Activated T-helper 2 cell treated with anti-CD3 and anti-CD28 coated beads, Interferon-gamma antibody, Interleukin-2, Interleukin-4, amounts not matched to agents 10 μg/mL and 5 μg/mL and 100 μg/mL, durations not matched to agents 14 hours and 24 hours and 36 hours (primary cell): ENCODE results near the gene KCNAB1. TPM values are rescaled to one million over a fixed set of nuclear protein-coding genes. Genes with fewer than 3 reads are reported as not detected.
"Not testable (repeated sequence)": the region's sequence is repeated elsewhere in the genome, so short reads cannot be mapped to it uniquely, and the experiment has no call there.

Experiments
- DNase-seq: peaks from one replicate; pipeline ENCODE4 v3.0.0; 2021; ENCODE audit warnings: low spot score
- H3K27ac Mint-ChIP-seq: one replicate; pipeline ENCODE4 v1.8.0; 2021; ENCODE audit warnings: mixed read lengths
- H3K27me3 Mint-ChIP-seq: one replicate; pipeline ENCODE4 v1.8.0; 2021; ENCODE audit warnings: low read depth, mixed read lengths
- H3K36me3 Mint-ChIP-seq: one replicate; pipeline ENCODE4 v1.8.0; 2021; ENCODE audit warnings: low read depth, mixed read lengths
- H3K4me1 Mint-ChIP-seq: one replicate; pipeline ENCODE4 v1.8.0; 2021; ENCODE audit warnings: low read depth, mixed read lengths
- H3K4me3 Mint-ChIP-seq: one replicate; pipeline ENCODE4 v1.8.0; 2021; ENCODE audit warnings: low read depth, mild to moderate bottlenecking, moderate library complexity, mixed read lengths
- H3K9me3 Mint-ChIP-seq: one replicate; pipeline ENCODE4 v1.8.0; 2021; ENCODE audit warnings: mixed read lengths
- intact Hi-C: fragments of 100-400 bp; cut with micrococcal nuclease; formaldehyde crosslinking; loops from one replicate; pipeline ENCODE4 v1.15.1; 2023
- total RNA-seq: library from RNA; stranded (reverse); gene quantifications from 2 replicates; pipeline ENCODE4 v1.2.3, GENCODE V29; 2022

Gene KCNAB1
- total RNA-seq, 1 donor from 2014 or later = not detected

GRCh38 chr3:156218353-156218744, 98.0 kb downstream of the KCNAB1 start:
- H3K27me3 Mint-ChIP-seq = peaks cover 9% of the 10 kb centered on the region
- no peaks in the 10 kb centered on the region for H3K36me3 Mint-ChIP-seq
- no peak overlapping the region for H3K27ac Mint-ChIP-seq
- H3K4me1 Mint-ChIP-seq = no peaks in the 10 kb centered on the region
- H3K9me3 Mint-ChIP-seq = peaks cover 4% of the 10 kb centered on the region
- no peak overlapping the region for H3K4me3 Mint-ChIP-seq
- intact Hi-C loops = no loop called here
- no peak for DNase-seq

GRCh38 chr3:156222381-156222780, 102.0 kb downstream of the KCNAB1 start:
- intact Hi-C loops, H3K4me3 Mint-ChIP-seq, H3K36me3 Mint-ChIP-seq, H3K4me1 Mint-ChIP-seq, H3K27me3 Mint-ChIP-seq, H3K27ac Mint-ChIP-seq, DNase-seq, H3K9me3 Mint-ChIP-seq: not testable (repeated sequence)

- H3K4me3 Mint-ChIP-seq, H3K27ac Mint-ChIP-seq, H3K4me1 Mint-ChIP-seq, H3K27me3 Mint-ChIP-seq, intact Hi-C loops, DNase-seq, H3K36me3 Mint-ChIP-seq, H3K9me3 Mint-ChIP-seq: not testable (repeated sequence)
Observed at GRCh38 chr3:156224046-156224445, 103.7 kb downstream of the KCNAB1 start.

DNA sequence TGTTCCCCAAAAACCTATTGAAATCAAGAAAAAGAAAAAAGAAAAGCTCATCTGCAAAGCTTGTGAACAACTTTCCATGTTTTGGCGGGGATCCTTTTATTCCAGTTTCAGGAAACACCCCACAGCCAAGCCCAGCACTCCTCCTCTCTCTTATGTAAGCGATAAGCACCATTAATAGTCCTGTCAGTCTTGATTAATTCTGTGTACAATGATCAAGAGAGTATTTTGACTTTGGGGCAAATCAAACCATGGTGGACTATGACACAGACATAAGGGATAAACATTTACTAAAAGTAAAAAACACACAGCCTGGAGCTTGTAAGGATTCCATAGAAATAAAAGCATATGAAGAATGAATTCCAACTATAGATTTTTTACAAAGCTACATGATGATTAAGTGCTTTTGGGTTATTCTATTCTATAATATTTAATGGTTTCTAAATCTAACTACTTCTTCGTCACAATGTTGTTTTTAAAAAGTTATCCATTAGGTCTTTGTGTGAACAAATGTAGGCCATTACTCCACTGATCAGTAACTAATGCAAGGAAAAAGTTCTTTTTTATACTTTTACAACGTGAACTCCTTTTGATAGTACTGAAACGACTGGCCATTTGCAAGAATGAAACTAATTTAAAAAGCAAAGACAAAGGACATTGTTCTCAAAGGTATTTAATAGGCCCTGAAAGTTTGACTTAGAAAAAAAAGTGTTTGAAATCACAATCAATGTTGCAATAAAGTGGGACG, 106.5 kb downstream of the KCNAB1 start:
- Mint-ChIP-seq H3K27ac (no peak overlapping the region), H3K36me3 (no peaks in the 10 kb centered on the region), H3K4me1 (no peaks in the 10 kb centered on the region), H3K27me3 (peaks cover 6% of the 10 kb centered on the region), H3K9me3 (no peaks in the 10 kb centered on the region), H3K4me3 (no peak overlapping the region)
- intact Hi-C loops = no loop called here
- no peak for DNase-seq

DNA sequence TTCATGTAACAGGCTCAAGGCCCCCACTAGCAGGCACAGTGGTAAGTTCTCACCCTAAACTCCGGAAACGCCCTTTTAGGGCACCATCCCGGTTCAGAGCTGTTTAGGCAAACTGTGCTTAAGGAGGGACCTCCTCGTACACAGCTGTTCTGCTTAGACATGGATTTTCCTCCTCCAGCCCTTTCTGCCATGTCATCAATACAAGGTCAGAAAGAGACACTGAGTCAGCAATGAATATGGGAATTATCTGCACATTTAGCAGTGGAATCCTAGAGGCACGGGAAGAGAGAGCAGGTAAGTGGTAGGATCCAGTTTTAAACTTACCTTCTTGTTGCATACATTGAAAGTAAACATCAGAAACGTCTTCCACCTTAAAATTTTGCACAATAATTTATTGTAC, 107.3 kb downstream of the KCNAB1 start:
- no peak overlapping the region for H3K4me3 Mint-ChIP-seq
- H3K27me3 Mint-ChIP-seq = peaks cover 6% of the 10 kb centered on the region
- H3K36me3 Mint-ChIP-seq = no peaks in the 10 kb centered on the region
- intact Hi-C loops = no loop called here
- H3K9me3 Mint-ChIP-seq = no peaks in the 10 kb centered on the region
- H3K4me1 Mint-ChIP-seq = no peaks in the 10 kb centered on the region
- no peak for DNase-seq
- H3K27ac Mint-ChIP-seq = no peak overlapping the region

- Mint-ChIP-seq H3K36me3 (no peaks in the 10 kb centered on the region), H3K27me3 (peaks cover 6% of the 10 kb centered on the region), H3K4me3 (no peak overlapping the region), H3K9me3 (no peaks in the 10 kb centered on the region), H3K27ac (no peak overlapping the region), H3K4me1 (no peaks in the 10 kb centered on the region)
- intact Hi-C loops = no loop called here
- no peak for DNase-seq
Observed at GRCh38 chr3:156230278-156230900, 110.0 kb downstream of the KCNAB1 start.

- H3K27ac Mint-ChIP-seq, H3K4me3 Mint-ChIP-seq, H3K9me3 Mint-ChIP-seq, H3K4me1 Mint-ChIP-seq, H3K27me3 Mint-ChIP-seq, H3K36me3 Mint-ChIP-seq, intact Hi-C loops, DNase-seq: not testable (repeated sequence)
Observed at GRCh38 chr3:156231221-156231620, 110.8 kb downstream of the KCNAB1 start.

- Mint-ChIP-seq H3K27ac (no peak overlapping the region), H3K36me3 (no peaks in the 10 kb centered on the region), H3K4me3 (no peak overlapping the region), H3K27me3 (peaks cover 11% of the 10 kb centered on the region), H3K9me3 (no peaks in the 10 kb centered on the region), H3K4me1 (no peaks in the 10 kb centered on the region)
- no peak for DNase-seq
- intact Hi-C loops = no loop called here
Observed at GRCh38 chr3:156233876-156234275, 113.5 kb downstream of the KCNAB1 start.

GRCh38 chr3:156236556-156237260, 116.3 kb downstream of the KCNAB1 start:
- peaks cover 7% of the 10 kb centered on the region for H3K27me3 Mint-ChIP-seq
- no peaks in the 10 kb centered on the region for H3K36me3 Mint-ChIP-seq
- no peak overlapping the region for H3K4me3 Mint-ChIP-seq
- no peaks in the 10 kb centered on the region for H3K4me1 Mint-ChIP-seq
- intact Hi-C loops = no loop called here
- no peaks in the 10 kb centered on the region for H3K9me3 Mint-ChIP-seq
- no peak for DNase-seq
- H3K27ac Mint-ChIP-seq = no peak overlapping the region

DNA sequence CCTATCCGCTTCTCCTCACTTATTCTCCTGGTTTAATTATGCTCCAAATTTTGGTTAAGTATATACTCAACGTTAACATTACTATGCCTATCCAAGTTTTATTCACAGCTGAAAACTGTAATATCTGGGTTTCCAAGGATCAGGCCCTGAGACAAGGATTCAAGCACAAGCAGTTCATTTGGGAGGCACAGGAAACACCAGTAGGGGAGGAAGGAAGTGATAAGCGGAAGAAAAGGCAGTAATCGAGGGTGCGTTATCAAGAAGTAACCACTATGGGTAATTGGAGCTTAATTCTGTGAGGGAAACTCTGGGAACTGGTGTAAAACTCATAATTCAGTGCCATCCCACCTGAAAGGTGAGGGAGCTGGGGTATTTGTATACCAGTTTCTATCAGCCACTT, 120.3 kb downstream of the KCNAB1 start:
- H3K4me3 Mint-ChIP-seq = no peak overlapping the region
- no peaks in the 10 kb centered on the region for H3K9me3 Mint-ChIP-seq
- peaks cover 7% of the 10 kb centered on the region for H3K27me3 Mint-ChIP-seq
- H3K4me1 Mint-ChIP-seq = no peaks in the 10 kb centered on the region
- intact Hi-C loops = no loop called here
- no peak overlapping the region for H3K27ac Mint-ChIP-seq
- DNase-seq = no peak
- H3K36me3 Mint-ChIP-seq = no peaks in the 10 kb centered on the region

GRCh38 chr3:156246961-156247725, 126.8 kb downstream of the KCNAB1 start:
- Mint-ChIP-seq H3K27me3 (peaks cover 1% of the 10 kb centered on the region), H3K4me1 (no peaks in the 10 kb centered on the region), H3K4me3 (no peak overlapping the region), H3K27ac (no peak overlapping the region), H3K9me3 (no peaks in the 10 kb centered on the region), H3K36me3 (no peaks in the 10 kb centered on the region)
- DNase-seq = no peak
- intact Hi-C loops = no loop called here

GRCh38 chr3:156250550-156250949, 130.2 kb downstream of the KCNAB1 start:
- H3K4me1 Mint-ChIP-seq = no peaks in the 10 kb centered on the region
- no peak overlapping the region for H3K4me3 Mint-ChIP-seq
- H3K9me3 Mint-ChIP-seq = no peaks in the 10 kb centered on the region
- no peak for DNase-seq
- no peak overlapping the region for H3K27ac Mint-ChIP-seq
- intact Hi-C loops = no loop called here
- H3K36me3 Mint-ChIP-seq = no peaks in the 10 kb centered on the region
- H3K27me3 Mint-ChIP-seq = peaks cover 3% of the 10 kb centered on the region
